Smooth muscle cell (in vitro differentiated cells): ENCODE data around the gene SRGAP2C. TPM values are rescaled to one million over a fixed set of nuclear protein-coding genes. Genes with fewer than 3 reads are reported as not detected.
"Not testable (repeated sequence)": the region's sequence is repeated elsewhere in the genome, so short reads cannot be mapped to it uniquely, and the experiment has no call there.

Source experiments
- DNase-seq: peaks from one replicate; lab custom pipeline; 2025; ENCODE audit not compliant: unreplicated experiment; lab: John Stamatoyannopoulos, UW
- H2AFZ ChIP-seq: fragments of 200-600 bp; sonication (generic); 2 replicates; pipeline ENCODE4 v1.6.0; 2016; ENCODE audit warnings: antibody characterized with exemption, low read depth, mild to moderate bottlenecking
- H3F3A ChIP-seq: fragments of 200-600 bp; sonication (generic); 2 replicates; pipeline ENCODE4 v1.6.0; 2017; ENCODE audit warnings: antibody characterized with exemption, low read depth
- H3K27ac ChIP-seq: fragments of 200-600 bp; sonication (generic); 2 replicates; pipeline ENCODE4 v1.5.1; 2016; ENCODE audit warnings: low read depth, mild to moderate bottlenecking
- H3K27me3 ChIP-seq: fragments of 200-600 bp; sonication (generic); 2 replicates; pipeline ENCODE4 v1.6.1; 2016; ENCODE audit warnings: low read depth, mild to moderate bottlenecking
- H3K36me3 ChIP-seq: fragments of 200-600 bp; sonication (generic); 2 replicates; pipeline ENCODE4 v1.5.1; 2016; ENCODE audit warnings: low read depth
- H3K4me1 ChIP-seq: fragments of 200-600 bp; sonication (generic); 2 replicates; pipeline ENCODE4 v1.5.1; 2016; ENCODE audit warnings: low read depth
- H3K4me2 ChIP-seq: fragments of 200-600 bp; sonication (generic); 2 replicates; pipeline ENCODE4 v1.6.0; 2016; ENCODE audit warnings: mild to moderate bottlenecking
- H3K4me3 ChIP-seq: fragments of 200-600 bp; sonication (generic); 2 replicates; pipeline ENCODE4 v1.5.1; 2016; ENCODE audit warnings: mild to moderate bottlenecking
- H3K79me2 ChIP-seq: fragments of 200-600 bp; sonication (generic); 2 replicates; pipeline ENCODE4 v1.6.0; 2016; ENCODE audit warnings: low read depth, mild to moderate bottlenecking
- H3K9ac ChIP-seq: fragments of 200-600 bp; sonication (generic); 2 replicates; pipeline ENCODE4 v1.6.0; 2016; ENCODE audit warnings: low read depth
- H3K9me3 ChIP-seq: fragments of 200-600 bp; sonication (generic); replicated peaks from 2 replicates; pipeline ENCODE4 v1.5.1; 2016; ENCODE audit warnings: low read depth
- H4K20me1 ChIP-seq: fragments of 200-600 bp; sonication (generic); 2 replicates; pipeline ENCODE4 v1.6.0; 2016; ENCODE audit warnings: low read depth
- WGBS: methylation state at CpG from one replicate; pipeline ENCODE4 v1.1.7; 2016; ENCODE audit warnings: low lambda C conversion rate; 5-methylcytosine and 5-hydroxymethylcytosine counted together
- polyA plus RNA-seq: library from polyadenylated mRNA; unstranded; fragments of >200 nt; fragmentation: Nextera tagmentation; extraction: Ambion mirVana; gene quantifications from 2 replicates; pipeline ENCODE4 v1.2.1, GENCODE V29; 2016
- total RNA-seq: library from RNA; depleted of rRNA; stranded (reverse); fragments of >200 nt; gene quantifications from 2 replicates; pipeline ENCODE4 v1.2.3, GENCODE V29; 2014

Gene SRGAP2C
- total and polyA plus RNA-seq, 2 experiments from 2014 or later, result 11.3 to 14.7 TPM

- H3K9ac ChIP-seq, H3K9me3 ChIP-seq, H3K27me3 ChIP-seq, H3F3A ChIP-seq, H2AFZ ChIP-seq, H3K27ac ChIP-seq, H3K4me3 ChIP-seq, H3K36me3 ChIP-seq, H3K4me2 ChIP-seq, DNase-seq, H3K4me1 ChIP-seq, H4K20me1 ChIP-seq: not testable (repeated sequence)
- peaks cover 10% of the 10 kb centered on the region for H3K79me2 ChIP-seq
- 79% methylated on average over 2 of the region's 4 CpGs for WGBS
Observed at GRCh38 chr1:121226295-121226904, 41.6 kb downstream of the SRGAP2C start.

DNA sequence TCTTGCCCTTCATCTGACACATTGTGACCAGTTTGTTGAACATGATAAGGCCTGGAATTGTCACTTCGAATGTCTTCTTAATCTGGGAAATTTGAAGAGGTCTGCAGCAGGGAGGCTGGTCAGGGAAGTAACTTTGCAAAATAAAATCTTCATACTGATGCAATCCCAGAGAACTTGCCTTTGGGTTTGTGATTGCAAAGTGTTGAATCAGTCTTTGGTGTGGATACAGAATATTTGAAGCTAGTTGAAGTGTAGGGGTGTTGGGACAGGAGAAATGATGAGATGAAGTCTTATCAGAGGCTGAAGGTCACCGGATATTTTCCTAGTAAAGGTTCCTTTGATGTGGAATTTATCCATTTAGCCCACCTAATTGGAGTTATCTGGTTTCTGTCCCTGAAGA lies 42.1 kb downstream of the SRGAP2C start:
- not testable (repeated sequence) for H4K20me1 ChIP-seq, H3K9ac ChIP-seq, H3K27me3 ChIP-seq, H3K4me1 ChIP-seq, H3K79me2 ChIP-seq, H2AFZ ChIP-seq, H3K36me3 ChIP-seq, DNase-seq, H3K4me3 ChIP-seq, H3K27ac ChIP-seq, H3F3A ChIP-seq, H3K4me2 ChIP-seq, H3K9me3 ChIP-seq
- 38% methylated on average over 1 of the region's 2 CpGs for WGBS

- H3K9me3 ChIP-seq, DNase-seq, H3K36me3 ChIP-seq, H4K20me1 ChIP-seq, H3K9ac ChIP-seq, H3K79me2 ChIP-seq, H3K27ac ChIP-seq, H3F3A ChIP-seq, H2AFZ ChIP-seq, H3K4me1 ChIP-seq, H3K4me3 ChIP-seq, H3K27me3 ChIP-seq, H3K4me2 ChIP-seq: not testable (repeated sequence)
- 79% methylated on average over 2 of the region's 9 CpGs for WGBS
Observed at GRCh38 chr1:121227544-121228330, 43.0 kb downstream of the SRGAP2C start.

DNA sequence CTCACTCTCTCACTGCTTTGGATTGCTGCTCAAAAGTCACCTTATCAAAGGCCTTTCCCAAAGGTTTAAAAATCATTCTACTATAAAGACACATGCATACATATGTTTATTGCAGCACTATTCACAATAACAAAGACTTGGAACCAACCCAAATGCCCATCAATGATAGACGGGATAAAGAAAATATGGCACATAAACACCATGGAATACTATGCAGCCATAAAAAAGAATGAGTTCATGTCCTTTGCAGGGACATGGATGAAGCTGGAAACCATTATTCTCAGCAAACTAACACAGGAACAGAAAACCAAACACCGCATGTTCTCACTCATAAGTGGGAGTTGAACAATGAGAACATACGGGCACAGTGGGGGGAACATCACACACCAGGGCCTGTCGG lies 45.9 kb downstream of the SRGAP2C start:
- 93% methylated on average over 1 of the region's 4 CpGs for WGBS
- H3K27ac ChIP-seq, H3K9me3 ChIP-seq, DNase-seq, H3K36me3 ChIP-seq, H2AFZ ChIP-seq, H3K4me3 ChIP-seq, H3K79me2 ChIP-seq, H3K9ac ChIP-seq, H3K4me2 ChIP-seq, H3K27me3 ChIP-seq, H4K20me1 ChIP-seq, H3K4me1 ChIP-seq, H3F3A ChIP-seq: not testable (repeated sequence)

DNA sequence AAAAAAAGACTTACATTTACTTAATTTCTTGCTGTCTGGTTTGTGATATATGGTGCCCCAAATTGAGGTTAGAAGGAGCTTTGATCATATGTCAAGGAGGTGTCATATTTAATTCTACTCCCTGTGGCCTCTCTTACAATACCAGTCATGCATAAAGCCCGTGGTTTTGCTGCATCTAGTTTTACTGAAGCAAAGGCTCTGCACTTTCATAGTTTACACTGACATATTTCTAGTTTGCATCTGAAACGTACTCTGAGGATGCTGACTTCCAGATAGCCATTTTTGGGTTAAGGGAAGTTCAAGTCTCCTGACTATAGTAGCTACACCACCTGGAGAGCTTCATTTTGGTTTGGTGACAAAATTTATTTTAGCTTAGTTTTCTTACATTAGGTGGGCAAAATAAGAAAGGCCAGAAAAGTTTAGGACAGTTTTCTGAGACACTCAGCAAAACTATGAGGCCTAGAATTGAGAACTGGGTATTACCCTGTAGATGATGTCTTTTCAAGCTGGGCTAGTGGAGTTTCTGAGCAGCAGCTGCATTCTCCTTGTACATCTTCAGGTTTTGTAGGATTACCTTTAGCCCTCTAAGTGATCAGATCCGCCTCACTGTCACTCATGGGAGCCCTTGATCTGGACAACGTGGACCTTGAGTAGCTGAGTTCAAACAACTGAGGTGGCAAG lies 47.8 kb downstream of the SRGAP2C start:
- not testable (repeated sequence) for H3K4me2 ChIP-seq, H4K20me1 ChIP-seq, H3K4me1 ChIP-seq, H3K79me2 ChIP-seq, H2AFZ ChIP-seq, H3K4me3 ChIP-seq, H3K9me3 ChIP-seq, H3K9ac ChIP-seq, DNase-seq, H3K27ac ChIP-seq, H3F3A ChIP-seq, H3K27me3 ChIP-seq, H3K36me3 ChIP-seq
- WGBS, result 47% methylated on average over 3 of the region's 4 CpGs

GRCh38 chr1:121234090-121234759 lies 49.5 kb downstream of the SRGAP2C start:
- peak overlapping the region; percentile 79 for H3K4me2 ChIP-seq

DNA sequence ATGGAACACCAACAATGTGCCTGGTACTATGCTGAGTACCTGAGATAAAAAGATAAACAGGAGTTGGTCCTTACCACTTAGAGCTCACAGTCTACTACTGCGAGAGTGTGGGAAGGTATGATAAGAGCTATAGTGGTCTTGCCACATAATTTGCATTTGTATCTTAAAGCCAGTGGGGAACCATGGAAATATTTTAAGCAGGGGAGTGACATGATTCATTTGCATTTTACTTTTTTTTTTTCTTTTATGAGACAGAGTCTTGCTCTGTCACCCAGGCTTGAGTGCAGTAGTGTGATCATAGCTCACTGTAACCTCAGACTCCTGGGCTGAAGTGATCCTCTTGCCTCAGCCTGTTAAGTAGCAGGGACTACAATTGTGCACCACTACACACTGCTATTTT lies 53.6 kb downstream of the SRGAP2C start:
- WGBS, result 41% methylated on average over 1 of the region's 1 CpG
- H3K4me1 ChIP-seq, H3K79me2 ChIP-seq: not testable (repeated sequence)

More at GRCh38 chr1:121234090-121234759, 49.5 kb downstream of the SRGAP2C start:
- not testable (repeated sequence) for H4K20me1 ChIP-seq, H3K9ac ChIP-seq, H3K27me3 ChIP-seq, H3K4me1 ChIP-seq, H3K9me3 ChIP-seq, H3K36me3 ChIP-seq, H3K79me2 ChIP-seq, H2AFZ ChIP-seq, H3F3A ChIP-seq, DNase-seq
- WGBS, result no CpG with 5 or more reads among the region's 6 CpGs
- Histone ChIP-seq H3K4me3 (peak overlapping the region; percentile 4), H3K27ac (peak overlapping the region; percentile 64)

DNA sequence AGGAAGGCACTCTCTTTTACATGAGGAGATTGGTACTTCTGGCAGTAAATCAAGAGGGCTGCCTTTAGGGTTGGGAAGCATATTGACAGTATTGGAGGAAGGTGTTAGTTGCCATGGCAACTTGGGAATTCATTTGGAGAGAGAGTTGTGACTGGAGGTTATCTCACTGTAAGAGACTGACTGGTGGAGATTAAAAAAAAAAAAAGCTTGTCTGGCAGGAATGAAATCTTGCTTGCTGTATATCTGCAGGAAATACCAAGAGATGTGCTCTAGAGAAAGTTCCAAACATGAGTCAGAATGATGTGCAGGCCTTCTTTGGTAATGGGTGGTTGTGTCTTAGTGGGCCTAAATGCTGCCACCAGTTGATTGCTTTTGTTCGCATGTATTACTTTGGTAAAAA lies 59.1 kb downstream of the SRGAP2C start:
- H3K4me1 ChIP-seq, result not testable (repeated sequence)

More for the DNA sequence above, 53.6 kb downstream of the SRGAP2C start:
- not testable (repeated sequence) for H3K9ac ChIP-seq, H4K20me1 ChIP-seq, H2AFZ ChIP-seq, H3K27ac ChIP-seq, H3K27me3 ChIP-seq, H3K36me3 ChIP-seq, DNase-seq, H3K4me3 ChIP-seq, H3K4me2 ChIP-seq, H3F3A ChIP-seq, H3K9me3 ChIP-seq

More for the DNA sequence above, 59.1 kb downstream of the SRGAP2C start:
- H3K27me3 ChIP-seq, H4K20me1 ChIP-seq, H3K4me2 ChIP-seq, H3K4me3 ChIP-seq, H3K9ac ChIP-seq, H3K9me3 ChIP-seq, H3K36me3 ChIP-seq, H3K79me2 ChIP-seq, H3F3A ChIP-seq, H2AFZ ChIP-seq, DNase-seq, H3K27ac ChIP-seq: not testable (repeated sequence)
- WGBS, result no CpG with 5 or more reads among the region's 1 CpG
